ENCODE data around the gene ERC2. TPM values are rescaled to one million over a fixed set of nuclear protein-coding genes. Genes with fewer than 3 reads are reported as not detected.

Gene ERC2
- total RNA-seq, 3 donors from 2014 or later = 0.16 TPM; not detected in 2

DNA sequence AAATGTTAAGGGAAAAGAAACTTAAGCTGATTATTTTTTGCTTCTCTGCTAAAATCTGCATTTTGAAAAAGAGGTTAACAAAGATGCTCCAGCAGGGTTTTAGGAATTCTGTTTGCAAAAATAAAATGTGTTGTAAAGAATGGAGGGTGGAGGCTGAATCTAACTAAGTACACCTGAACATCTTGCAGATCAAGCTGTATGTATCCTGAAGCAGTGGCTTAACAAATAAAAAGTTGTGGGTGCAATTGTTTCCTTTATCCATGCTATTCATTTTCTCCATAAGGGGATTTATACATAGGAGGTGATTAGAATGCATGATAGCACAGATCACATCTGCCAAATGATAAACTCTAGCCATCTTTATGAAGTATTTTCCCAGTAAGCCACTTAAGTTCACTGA is 466.3 kb downstream of the ERC2 start:
- no peaks in the 10 kb centered on the region for H3K4me1 Mint-ChIP-seq (ENCODE audit: low read depth)
- H3K4me3 Mint-ChIP-seq = no peak overlapping the region
- H3K36me3 Mint-ChIP-seq (ENCODE audit: insufficient read depth) = no peaks in the 10 kb centered on the region
- ATAC-seq = no peak
- no peaks in the 10 kb centered on the region for H3K9me3 Mint-ChIP-seq
- no peak for DNase-seq
- H3K27me3 Mint-ChIP-seq (ENCODE audit: low read depth) = no peaks in the 10 kb centered on the region

DNA sequence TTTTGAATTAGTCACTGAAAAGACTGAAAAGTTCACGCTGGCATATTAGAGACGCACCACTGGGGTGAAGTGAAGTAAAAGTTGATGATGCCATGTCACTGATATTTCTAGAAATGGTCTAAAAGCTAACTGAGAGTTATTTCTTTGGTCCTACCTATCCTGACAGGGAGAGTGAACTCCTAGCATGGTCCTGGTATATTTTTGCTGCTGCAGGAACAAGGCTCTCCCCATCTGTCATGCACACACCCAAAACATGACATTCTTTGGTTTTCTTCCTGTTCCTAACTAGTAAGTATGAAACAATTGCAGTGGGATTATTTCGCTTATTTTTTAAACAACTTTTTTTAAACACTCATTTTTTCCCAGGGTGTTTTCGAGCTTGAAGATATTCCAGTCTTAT is 466.7 kb downstream of the ERC2 start:
- Mint-ChIP-seq H3K4me1 (ENCODE audit: low read depth) (no peaks in the 10 kb centered on the region), H3K9me3 (no peaks in the 10 kb centered on the region), H3K4me3 (no peak overlapping the region), H3K36me3 (ENCODE audit: insufficient read depth) (no peaks in the 10 kb centered on the region), H3K27me3 (ENCODE audit: low read depth) (no peaks in the 10 kb centered on the region)
- ATAC-seq = no peak
- DNase-seq = no peak

DNA sequence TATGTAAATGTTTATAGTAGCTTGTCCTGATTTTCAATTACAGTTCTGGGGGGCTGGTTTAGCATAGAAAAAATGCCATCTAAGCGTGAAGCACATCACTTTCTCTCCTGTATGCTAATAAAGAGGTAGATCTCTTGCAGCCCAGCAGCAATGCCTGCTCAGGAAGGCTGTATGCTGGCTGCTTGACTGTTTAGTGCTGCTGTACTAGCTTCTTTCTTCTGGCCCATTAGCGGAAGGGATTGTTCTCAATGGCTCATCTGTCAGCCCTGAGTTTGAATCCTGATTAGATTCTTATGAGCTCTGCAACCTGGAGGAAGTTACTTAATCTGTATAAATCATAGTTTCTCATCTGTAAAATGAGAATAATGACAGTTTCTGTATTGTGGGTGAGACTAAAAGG is 478.9 kb downstream of the ERC2 start:
- Mint-ChIP-seq H3K9me3 (no peaks in the 10 kb centered on the region), H3K4me1 (ENCODE audit: low read depth) (no peaks in the 10 kb centered on the region), H3K4me3 (no peak overlapping the region), H3K36me3 (ENCODE audit: insufficient read depth) (no peaks in the 10 kb centered on the region), H3K27me3 (ENCODE audit: low read depth) (no peaks in the 10 kb centered on the region)
- no peak for DNase-seq
- no peak for ATAC-seq

DNA sequence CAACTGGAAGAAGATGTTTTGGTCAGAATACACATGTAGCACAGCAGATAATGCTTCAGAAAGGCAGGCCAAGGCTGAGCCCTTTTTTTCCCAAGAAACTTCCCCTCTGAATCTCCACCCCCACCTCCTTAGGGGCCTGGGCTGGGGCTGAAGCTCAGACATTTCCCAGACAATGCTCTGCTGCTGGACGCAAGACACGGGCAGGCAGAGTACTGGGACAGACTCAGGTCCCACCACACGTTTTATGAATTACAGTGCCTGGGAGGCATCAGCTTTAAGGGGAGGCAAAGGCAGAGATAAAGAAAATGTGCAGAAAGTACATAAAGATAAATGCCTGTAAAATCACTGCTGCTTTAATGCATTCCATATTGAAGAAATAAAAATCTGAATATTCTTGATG is 479.4 kb downstream of the ERC2 start:
- Mint-ChIP-seq H3K27me3 (ENCODE audit: low read depth) (no peaks in the 10 kb centered on the region), H3K36me3 (ENCODE audit: insufficient read depth) (no peaks in the 10 kb centered on the region), H3K9me3 (no peaks in the 10 kb centered on the region), H3K4me3 (no peak overlapping the region), H3K4me1 (ENCODE audit: low read depth) (no peaks in the 10 kb centered on the region)
- DNase-seq (no peak), ATAC-seq (no peak)

DNA sequence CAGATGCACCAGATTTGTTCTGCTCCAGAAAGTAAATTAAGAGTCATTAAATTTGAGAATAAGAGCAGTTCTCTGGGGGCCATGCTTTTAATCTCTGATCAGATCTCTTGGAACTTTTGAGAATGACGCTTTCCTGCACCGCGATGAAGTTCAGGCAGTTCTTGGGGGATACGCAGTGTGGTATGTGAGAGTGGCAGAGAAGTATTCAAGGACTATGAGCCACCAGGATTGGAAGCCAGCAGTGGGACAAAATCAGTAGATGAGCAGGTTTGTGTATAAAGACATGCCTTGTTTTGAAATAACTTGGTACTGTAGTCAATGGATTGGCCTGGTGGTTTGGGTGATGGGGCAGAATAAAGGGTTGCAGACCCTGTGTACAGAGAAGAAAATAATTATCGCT is 483.6 kb downstream of the ERC2 start:
- ATAC-seq (no peak), DNase-seq (no peak)
- H3K4me3 Mint-ChIP-seq = no peak overlapping the region
- H3K36me3 Mint-ChIP-seq (ENCODE audit: insufficient read depth) = no peaks in the 10 kb centered on the region
- H3K27me3 Mint-ChIP-seq (ENCODE audit: low read depth) = no peaks in the 10 kb centered on the region
- H3K4me1 Mint-ChIP-seq (ENCODE audit: low read depth) = no peaks in the 10 kb centered on the region
- H3K9me3 Mint-ChIP-seq = no peaks in the 10 kb centered on the region

DNA sequence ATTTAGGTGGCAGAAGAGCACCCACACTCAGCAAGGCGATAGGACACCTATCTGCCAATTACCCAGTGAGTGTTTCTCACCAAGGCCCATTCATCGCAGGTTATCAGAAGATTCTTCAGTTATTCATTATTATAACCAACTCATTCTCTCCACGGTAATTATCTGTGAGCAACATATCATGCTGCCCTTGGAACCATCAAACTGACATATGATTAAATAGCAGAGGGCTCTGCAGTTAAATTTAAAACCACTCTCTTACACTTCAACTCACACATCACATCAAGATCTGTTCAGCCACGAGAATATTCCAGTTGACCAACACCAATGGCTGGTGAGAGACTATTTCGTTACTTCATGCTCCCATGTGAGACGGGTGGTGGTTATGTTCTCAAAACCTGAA is 489.3 kb downstream of the ERC2 start:
- Mint-ChIP-seq H3K4me3 (no peak overlapping the region), H3K9me3 (no peaks in the 10 kb centered on the region), H3K27me3 (ENCODE audit: low read depth) (no peaks in the 10 kb centered on the region), H3K36me3 (ENCODE audit: insufficient read depth) (no peaks in the 10 kb centered on the region), H3K4me1 (ENCODE audit: low read depth) (no peaks in the 10 kb centered on the region)
- no peak for DNase-seq
- no peak for ATAC-seq

DNA sequence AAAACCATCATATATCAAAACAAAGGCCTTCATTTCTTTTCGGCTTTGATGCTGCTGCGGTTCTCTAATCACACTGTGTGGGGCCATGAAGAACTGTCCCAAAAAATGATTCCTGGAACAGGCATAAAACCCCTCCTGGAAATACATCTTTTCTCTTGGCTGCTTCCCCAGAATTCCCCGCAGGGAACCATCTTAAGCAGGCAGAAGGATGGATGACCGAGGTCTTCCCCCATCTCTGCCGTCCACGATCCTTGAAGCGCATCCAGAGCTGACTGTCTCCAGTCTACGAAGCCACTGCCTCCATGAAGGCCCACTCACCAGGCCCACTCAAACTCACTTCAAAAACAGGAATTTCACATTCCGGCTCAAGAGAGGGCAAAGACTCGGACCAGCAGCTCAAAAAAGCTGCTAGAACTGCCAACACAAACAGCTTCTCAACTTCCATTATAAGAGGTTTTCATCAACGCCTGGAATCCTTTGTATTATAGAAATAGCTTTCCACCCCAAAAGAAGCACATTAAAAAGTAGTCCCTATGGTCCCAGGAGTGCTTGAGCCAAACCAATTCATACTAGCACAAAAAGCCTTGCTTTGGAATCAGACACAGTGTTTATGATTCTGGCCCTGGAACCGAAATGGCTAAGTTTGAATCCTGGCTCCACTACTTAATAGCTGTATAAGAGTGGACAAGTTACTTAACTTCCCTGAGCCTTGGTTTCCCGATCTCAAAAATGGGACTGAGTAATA is 493.7 kb downstream of the ERC2 start:
- H3K9me3 Mint-ChIP-seq = no peaks in the 10 kb centered on the region
- DNase-seq = no peak
- no peaks in the 10 kb centered on the region for H3K36me3 Mint-ChIP-seq (ENCODE audit: insufficient read depth)
- no peaks in the 10 kb centered on the region for H3K27me3 Mint-ChIP-seq (ENCODE audit: low read depth)
- H3K4me3 Mint-ChIP-seq = no peak overlapping the region
- ATAC-seq = no peak
- H3K4me1 Mint-ChIP-seq (ENCODE audit: low read depth) = no peaks in the 10 kb centered on the region

DNA sequence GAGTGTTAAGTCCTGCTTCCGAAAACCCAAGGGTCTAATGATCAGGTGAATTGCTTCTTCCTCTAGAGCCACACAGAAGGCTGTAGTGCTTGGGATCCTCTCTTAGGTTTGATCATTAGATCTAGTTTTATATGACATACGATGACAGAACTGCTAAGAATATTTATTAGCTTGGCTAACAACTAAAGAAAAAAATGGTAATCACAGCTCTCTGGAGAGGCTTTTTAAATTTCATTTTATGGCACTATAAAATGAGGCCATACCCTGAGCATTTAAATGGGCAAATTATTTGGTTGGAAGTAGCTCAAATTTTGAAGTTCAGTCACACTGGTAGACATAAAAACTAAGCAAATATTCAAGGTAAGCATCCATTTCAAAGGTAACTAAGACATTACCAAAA is 498.6 kb downstream of the ERC2 start:
- DNase-seq (no peak), ATAC-seq (no peak)
- Mint-ChIP-seq H3K4me3 (no peak overlapping the region), H3K4me1 (ENCODE audit: low read depth) (no peaks in the 10 kb centered on the region), H3K9me3 (no peaks in the 10 kb centered on the region), H3K27me3 (ENCODE audit: low read depth) (no peaks in the 10 kb centered on the region), H3K36me3 (ENCODE audit: insufficient read depth) (no peaks in the 10 kb centered on the region)

DNA sequence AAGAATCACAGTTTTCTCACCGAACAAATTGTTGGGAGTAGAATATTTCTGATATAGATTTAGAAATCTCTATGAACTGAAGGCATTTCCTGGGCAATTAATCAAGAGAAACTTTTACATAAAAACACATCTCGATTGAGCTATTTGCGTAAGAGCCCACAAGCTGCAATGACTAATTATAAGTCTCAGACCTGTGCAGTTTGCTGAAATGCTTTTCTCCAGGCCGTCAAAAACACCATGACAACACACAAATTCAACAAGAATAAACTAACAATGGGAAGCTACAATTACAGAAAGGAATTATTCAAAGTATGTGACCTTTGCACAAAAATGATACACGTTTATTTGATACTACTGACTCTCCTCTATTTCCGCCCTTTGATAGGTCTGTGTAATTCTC is 499.9 kb downstream of the ERC2 start:
- no peak for ATAC-seq
- H3K36me3 Mint-ChIP-seq (ENCODE audit: insufficient read depth) = no peaks in the 10 kb centered on the region
- H3K4me1 Mint-ChIP-seq (ENCODE audit: low read depth) = no peaks in the 10 kb centered on the region
- no peaks in the 10 kb centered on the region for H3K27me3 Mint-ChIP-seq (ENCODE audit: low read depth)
- no peak for DNase-seq
- H3K4me3 Mint-ChIP-seq = no peak overlapping the region
- H3K9me3 Mint-ChIP-seq = no peaks in the 10 kb centered on the region

DNA sequence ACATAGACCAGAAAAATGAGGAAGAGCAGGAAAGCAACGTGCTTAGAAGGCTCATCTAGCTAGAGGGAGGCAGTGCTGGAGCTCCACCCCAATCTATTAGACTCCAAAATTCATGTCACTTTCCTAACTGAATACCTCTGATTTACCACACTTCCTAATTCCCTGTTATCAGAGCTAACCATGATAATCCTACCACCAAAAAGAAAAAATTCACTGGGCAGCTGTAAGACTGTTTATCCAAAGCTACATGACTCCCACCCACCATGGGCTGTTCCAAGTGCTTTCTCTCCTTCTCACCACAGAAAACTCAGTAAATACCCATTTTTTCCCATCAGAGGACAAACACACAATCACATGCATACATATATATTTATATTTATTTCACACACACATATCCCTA is 501.7 kb downstream of the ERC2 start:
- Mint-ChIP-seq H3K9me3 (no peaks in the 10 kb centered on the region), H3K4me3 (no peak overlapping the region), H3K36me3 (ENCODE audit: insufficient read depth) (no peaks in the 10 kb centered on the region), H3K4me1 (ENCODE audit: low read depth) (no peaks in the 10 kb centered on the region), H3K27me3 (ENCODE audit: low read depth) (no peaks in the 10 kb centered on the region)
- no peak for DNase-seq
- no peak for ATAC-seq

DNA sequence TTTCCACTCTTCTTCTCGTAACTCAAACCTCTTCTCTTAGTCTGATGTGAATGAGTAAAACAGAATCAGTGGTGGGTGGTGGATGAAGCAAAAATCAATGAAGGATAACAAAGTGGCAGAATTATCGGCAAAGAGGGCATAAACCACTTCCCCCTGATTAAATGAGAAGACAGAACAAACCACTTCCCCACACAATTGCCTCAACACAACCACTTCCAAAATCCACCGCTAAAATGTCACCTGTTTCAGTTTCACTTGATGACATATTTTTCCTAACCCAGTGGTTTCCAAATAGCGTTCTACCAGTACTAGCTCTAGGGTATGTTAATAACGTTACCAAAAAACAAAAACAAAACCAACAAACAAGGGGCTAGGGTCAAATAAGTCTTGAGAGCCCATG is 502.5 kb downstream of the ERC2 start:
- DNase-seq = no peak
- Mint-ChIP-seq H3K9me3 (no peaks in the 10 kb centered on the region), H3K4me3 (no peak overlapping the region), H3K27me3 (ENCODE audit: low read depth) (no peaks in the 10 kb centered on the region), H3K36me3 (ENCODE audit: insufficient read depth) (no peaks in the 10 kb centered on the region), H3K4me1 (ENCODE audit: low read depth) (no peaks in the 10 kb centered on the region)
- ATAC-seq = no peak

DNA sequence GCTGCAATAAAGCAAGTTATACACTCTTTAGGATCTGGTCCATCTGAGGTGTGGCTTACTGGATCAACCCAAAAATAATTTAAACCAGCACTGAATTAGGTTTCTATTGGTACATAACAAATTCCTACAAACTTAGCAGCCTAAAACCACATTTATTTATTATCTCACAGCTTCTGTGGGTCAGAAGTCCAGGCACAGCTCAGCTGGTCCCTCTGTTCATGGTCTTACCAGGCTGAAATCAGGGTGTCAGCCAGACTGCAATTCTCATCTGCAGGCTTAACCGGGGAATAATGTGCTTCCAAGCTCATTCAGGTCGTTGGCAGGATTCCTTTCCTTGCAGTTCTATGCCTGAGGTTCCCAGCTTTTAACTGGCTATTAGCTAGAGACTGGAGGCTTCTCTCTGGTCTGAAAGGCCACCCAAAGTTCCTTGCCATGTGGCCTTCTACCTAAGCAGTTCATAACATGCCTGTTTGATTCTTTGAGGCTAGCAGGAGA is 503.7 kb downstream of the ERC2 start:
- no peak for DNase-seq
- H3K36me3 Mint-ChIP-seq (ENCODE audit: insufficient read depth) = no peaks in the 10 kb centered on the region
- ATAC-seq = no peak
- no peak overlapping the region for H3K4me3 Mint-ChIP-seq
- H3K4me1 Mint-ChIP-seq (ENCODE audit: low read depth) = no peaks in the 10 kb centered on the region
- H3K9me3 Mint-ChIP-seq = no peaks in the 10 kb centered on the region
- no peaks in the 10 kb centered on the region for H3K27me3 Mint-ChIP-seq (ENCODE audit: low read depth)

DNA sequence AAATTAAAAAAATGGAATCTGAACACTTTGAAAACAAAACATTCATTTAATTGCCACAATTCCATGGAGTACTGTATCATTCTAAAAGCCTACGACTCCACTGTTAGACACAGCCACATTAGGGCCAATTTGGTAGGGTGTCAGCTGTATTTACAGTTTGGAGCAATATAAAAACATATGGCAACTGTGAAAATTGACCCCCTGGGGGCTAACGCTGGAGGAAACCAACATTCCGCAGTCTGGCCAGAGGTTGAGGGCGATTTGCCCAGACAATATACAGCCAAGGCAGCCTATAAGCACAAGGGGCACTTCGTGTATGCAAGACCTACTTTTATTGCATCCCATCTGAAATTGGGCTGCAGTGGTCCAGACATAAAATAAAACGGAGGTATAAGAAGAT is 504.7 kb downstream of the ERC2 start:
- ATAC-seq = no peak
- Mint-ChIP-seq H3K4me3 (no peak overlapping the region), H3K9me3 (no peaks in the 10 kb centered on the region), H3K36me3 (ENCODE audit: insufficient read depth) (no peaks in the 10 kb centered on the region), H3K4me1 (ENCODE audit: low read depth) (no peaks in the 10 kb centered on the region), H3K27me3 (ENCODE audit: low read depth) (no peaks in the 10 kb centered on the region)
- DNase-seq = no peak

DNA sequence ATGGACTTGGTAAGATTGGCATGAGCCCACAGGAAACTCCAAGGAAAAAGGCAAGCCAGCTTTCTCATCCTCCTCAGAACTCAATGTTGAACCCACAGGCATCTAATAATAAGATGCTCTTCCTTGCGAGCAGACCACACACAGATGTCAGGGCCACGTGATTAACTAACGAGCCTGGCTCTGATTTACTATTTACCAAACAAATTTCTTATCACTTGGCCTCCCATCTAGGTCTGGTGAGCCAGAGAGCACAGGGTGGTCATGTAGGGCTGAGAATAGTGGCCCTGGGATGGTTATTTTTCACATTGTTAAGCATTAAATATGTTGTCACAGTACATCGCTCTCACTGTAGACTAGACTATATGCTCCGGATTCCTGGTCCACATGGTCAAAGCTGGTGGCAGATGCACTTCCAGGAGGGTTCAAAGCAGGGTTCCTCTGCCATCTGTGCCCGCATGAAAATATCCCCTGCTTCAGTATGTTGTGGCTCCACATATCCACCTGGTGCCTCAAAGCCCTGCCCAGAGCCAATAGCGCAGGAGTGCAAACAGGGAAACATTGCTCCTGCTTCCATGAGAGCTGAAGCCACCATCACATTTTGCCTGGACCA is 508.7 kb downstream of the ERC2 start:
- Mint-ChIP-seq H3K4me1 (ENCODE audit: low read depth) (no peaks in the 10 kb centered on the region), H3K9me3 (no peaks in the 10 kb centered on the region)

DNA sequence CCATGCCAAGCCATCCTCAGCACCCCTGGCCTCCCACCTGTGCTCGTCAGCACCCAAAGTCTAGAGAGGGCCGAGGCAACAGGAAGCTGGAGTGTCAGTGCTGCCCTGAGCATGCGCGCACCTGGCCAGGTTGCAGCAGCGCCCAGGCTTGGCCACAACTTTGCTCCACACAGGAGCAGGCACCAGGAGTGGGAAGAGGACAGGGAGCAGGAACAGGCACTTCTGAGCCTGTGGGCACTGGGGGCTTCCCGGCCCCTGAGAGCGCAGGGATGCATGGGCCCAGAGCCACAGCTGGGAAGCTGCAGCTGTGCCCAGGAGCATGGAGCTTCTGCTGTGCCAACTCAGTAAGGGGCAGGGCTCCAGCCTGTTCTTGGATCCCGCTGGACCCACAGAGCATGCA is 509.7 kb downstream of the ERC2 start:
- Mint-ChIP-seq H3K4me1 (ENCODE audit: low read depth) (no peaks in the 10 kb centered on the region), H3K27me3 (ENCODE audit: low read depth) (no peaks in the 10 kb centered on the region), H3K9me3 (no peaks in the 10 kb centered on the region), H3K36me3 (ENCODE audit: insufficient read depth) (no peaks in the 10 kb centered on the region), H3K4me3 (no peak overlapping the region)
- ATAC-seq = no peak
- no peak for DNase-seq

More for the DNA sequence above, 508.7 kb downstream of the ERC2 start:
- no peak overlapping the region for H3K4me3 Mint-ChIP-seq
- no peaks in the 10 kb centered on the region for H3K36me3 Mint-ChIP-seq (ENCODE audit: insufficient read depth)
- ATAC-seq (no peak), DNase-seq (no peak)
- no peaks in the 10 kb centered on the region for H3K27me3 Mint-ChIP-seq (ENCODE audit: low read depth)
